Measurements from ENCODE around the gene CRYBA2. TPM values are rescaled to one million over a fixed set of nuclear protein-coding genes. Genes with fewer than 3 reads are reported as not detected.

Gene CRYBA2
- total and polyA plus RNA-seq, 2 experiments from 2014 or later, result not detected

DNA sequence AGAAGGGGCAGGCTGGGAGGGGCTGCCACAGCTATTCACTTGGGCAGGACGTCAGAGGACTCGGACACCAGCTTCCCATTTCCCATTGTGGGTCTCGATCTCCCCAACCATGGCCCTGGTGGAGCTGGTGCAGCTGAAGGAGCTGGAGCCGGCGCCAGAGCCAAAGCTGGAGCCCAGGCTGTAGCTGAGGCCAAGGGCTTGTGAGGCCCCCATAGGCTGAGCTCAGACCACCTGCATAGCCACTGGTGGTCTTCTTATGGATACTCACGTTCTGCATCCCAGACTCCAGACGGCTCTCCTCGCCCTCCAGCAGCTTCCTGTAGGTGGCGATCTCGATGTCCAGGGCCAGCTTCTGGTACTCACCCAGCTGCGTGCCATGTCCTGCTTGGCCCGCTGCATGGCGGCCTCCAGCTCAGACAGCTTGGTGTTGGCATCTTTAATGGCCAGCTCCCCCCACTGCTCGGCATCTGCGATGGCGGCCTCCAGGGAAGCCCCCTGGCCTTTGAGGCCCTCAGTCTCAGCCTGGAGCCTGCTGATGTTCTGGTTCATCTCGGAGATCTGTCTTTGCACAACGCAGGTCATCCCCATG is 39.8 kb downstream of the CRYBA2 start:
- Mint-ChIP-seq H3K36me3 (ENCODE audit: low read depth) (no peaks in the 10 kb centered on the region), H3K27me3 (ENCODE audit: insufficient read depth, low read depth, poor library complexity) (peaks cover 30% of the 10 kb centered on the region), H3K4me1 (no peaks in the 10 kb centered on the region; the same call in 2 of the 3 replicates), H3K4me3 (no peak overlapping the region), H3K9me3 (no peaks in the 10 kb centered on the region), H3K27ac (no peak overlapping the region)
- Histone ChIP-seq H3K4me3 (no peak overlapping the region), H2AFZ (no peak overlapping the region), H3F3A (replicated peaks; ENCODE audit: low read depth) (no peaks in the 10 kb centered on the region), H3K4me1 (ENCODE audit: insufficient read depth) (no peaks in the 10 kb centered on the region), H3K36me3 (ENCODE audit: insufficient read depth) (no peaks in the 10 kb centered on the region), H4K20me1 (replicated peaks; ENCODE audit: insufficient read depth) (no peaks in the 10 kb centered on the region), H3K4me2 (no peak overlapping the region), H3K27ac (ENCODE audit: low read depth) (no peak overlapping the region), H3K9me2 (ENCODE audit: insufficient read depth) (no peaks in the 10 kb centered on the region), H3K79me2 (replicated peaks; ENCODE audit: insufficient read depth) (no peaks in the 10 kb centered on the region), H3K27me3 (ENCODE audit: insufficient read depth) (peaks cover 40% of the 10 kb centered on the region)
- ATAC-seq, result peak; percentile 89
- peak; percentile 74 for DNase-seq (ENCODE audit: low spot score)
- TF ChIP-seq POLR2AphosphoS5 (IDR thresholded peaks at IDR 0.05; ENCODE audit: low read depth) (no peak), STAT1 (IDR thresholded peaks at IDR 0.05; ENCODE audit: unreplicated experiment) (no peak), ETS1 (IDR thresholded peaks at IDR 0.05) (no peak), CREB1 (CRISPR knock-in tag; IDR thresholded peaks at IDR 0.05; ENCODE audit: low read depth) (no peak)
- TF ChIP-seq, protein P1, sequence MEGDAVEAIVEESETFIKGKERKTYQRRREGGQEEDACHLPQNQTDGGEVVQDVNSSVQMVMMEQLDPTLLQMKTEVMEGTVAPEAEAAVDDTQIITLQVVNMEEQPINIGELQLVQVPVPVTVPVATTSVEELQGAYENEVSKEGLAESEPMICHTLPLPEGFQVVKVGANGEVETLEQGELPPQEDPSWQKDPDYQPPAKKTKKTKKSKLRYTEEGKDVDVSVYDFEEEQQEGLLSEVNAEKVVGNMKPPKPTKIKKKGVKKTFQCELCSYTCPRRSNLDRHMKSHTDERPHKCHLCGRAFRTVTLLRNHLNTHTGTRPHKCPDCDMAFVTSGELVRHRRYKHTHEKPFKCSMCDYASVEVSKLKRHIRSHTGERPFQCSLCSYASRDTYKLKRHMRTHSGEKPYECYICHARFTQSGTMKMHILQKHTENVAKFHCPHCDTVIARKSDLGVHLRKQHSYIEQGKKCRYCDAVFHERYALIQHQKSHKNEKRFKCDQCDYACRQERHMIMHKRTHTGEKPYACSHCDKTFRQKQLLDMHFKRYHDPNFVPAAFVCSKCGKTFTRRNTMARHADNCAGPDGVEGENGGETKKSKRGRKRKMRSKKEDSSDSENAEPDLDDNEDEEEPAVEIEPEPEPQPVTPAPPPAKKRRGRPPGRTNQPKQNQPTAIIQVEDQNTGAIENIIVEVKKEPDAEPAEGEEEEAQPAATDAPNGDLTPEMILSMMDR (conservative IDR thresholded peaks at IDR 0.05; ENCODE audit: low read depth in 2 of 2), result peak; percentile 54 to 76

DNA sequence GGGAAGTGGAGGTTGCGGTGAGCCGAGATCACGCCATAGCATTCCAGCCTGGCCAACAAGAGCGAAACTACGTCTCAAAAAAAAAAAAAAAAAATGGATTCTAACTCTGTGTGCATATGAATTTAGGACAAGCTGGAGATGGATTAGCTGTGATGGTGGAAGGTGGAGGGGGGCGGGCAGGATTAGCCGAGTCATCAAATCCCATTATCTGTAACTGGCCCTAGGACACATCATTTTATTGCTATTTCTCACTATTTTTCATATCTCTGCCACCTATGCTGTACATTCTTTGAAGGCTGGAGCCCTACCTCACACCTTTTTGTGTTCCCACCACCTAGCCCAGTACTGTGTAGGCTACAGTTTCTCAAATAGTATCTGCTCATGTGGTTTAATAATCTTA is 41.1 kb downstream of the CRYBA2 start:
- H3K27ac Mint-ChIP-seq, result no peak overlapping the region
- no peaks in the 10 kb centered on the region for H3K9me3 Mint-ChIP-seq
- H3K27me3 ChIP-seq (ENCODE audit: insufficient read depth), result peaks cover 27% of the 10 kb centered on the region
- TF ChIP-seq ZNF114 (CRISPR knock-in tag; IDR thresholded peaks at IDR 0.05), result no peak
- no peak for TF ChIP-seq EZH2phosphoT487 (IDR thresholded peaks at IDR 0.05; ENCODE audit: unreplicated experiment)
- TF ChIP-seq CREB1 (CRISPR knock-in tag; IDR thresholded peaks at IDR 0.05; ENCODE audit: low read depth), result no peak
- TF ChIP-seq JUNB (IDR thresholded peaks at IDR 0.05; ENCODE audit: unreplicated experiment), result no peak
- TF ChIP-seq POLR2AphosphoS5 (IDR thresholded peaks at IDR 0.05; ENCODE audit: low read depth), result no peak
- TF ChIP-seq STAT1 (IDR thresholded peaks at IDR 0.05; ENCODE audit: unreplicated experiment), result no peak
- TF ChIP-seq ZNF462 (CRISPR knock-in tag; IDR thresholded peaks at IDR 0.05), result no peak
- TF ChIP-seq ZNF331 (CRISPR knock-in tag; IDR thresholded peaks at IDR 0.05; ENCODE audit: low read depth), result no peak
- TF ChIP-seq NANOG (IDR thresholded peaks at IDR 0.05; ENCODE audit: borderline replicate concordance), result no peak

More for the DNA sequence above, 41.1 kb downstream of the CRYBA2 start:
- H3K4me1 ChIP-seq (ENCODE audit: insufficient read depth), result no peaks in the 10 kb centered on the region
- H3K79me2 ChIP-seq (replicated peaks; ENCODE audit: insufficient read depth), result no peaks in the 10 kb centered on the region
- Mint-ChIP-seq H3K27me3 (ENCODE audit: insufficient read depth, low read depth, poor library complexity) (peaks cover 22% of the 10 kb centered on the region), H3K4me3 (no peak overlapping the region), H3K4me1 (no peaks in the 10 kb centered on the region; the same call in 2 of the 3 replicates), H3K36me3 (ENCODE audit: low read depth) (no peaks in the 10 kb centered on the region)
- ATAC-seq (no peak), DNase-seq (ENCODE audit: low spot score) (no peak)
- no peak overlapping the region for H3K27ac ChIP-seq (ENCODE audit: low read depth)
- no peaks in the 10 kb centered on the region for H3K36me3 ChIP-seq (ENCODE audit: insufficient read depth)
- H3F3A ChIP-seq (replicated peaks; ENCODE audit: low read depth), result no peaks in the 10 kb centered on the region
- H3K4me3 ChIP-seq, result no peak overlapping the region
- H2AFZ ChIP-seq, result no peak overlapping the region
- no peaks in the 10 kb centered on the region for H3K9me2 ChIP-seq (ENCODE audit: insufficient read depth)
- no peaks in the 10 kb centered on the region for H4K20me1 ChIP-seq (replicated peaks; ENCODE audit: insufficient read depth)
- no peak overlapping the region for H3K4me2 ChIP-seq
